Natural killer cell (primary cell): Measurements from ENCODE around the gene YBX3. TPM values are rescaled to one million over a fixed set of nuclear protein-coding genes. Genes with fewer than 3 reads are reported as not detected.

Experiments
- ATAC-seq, 3 donors: fragments of 150-1000 bp in 2 of 3; fragments of 200-7000 bp in 1 of 3; cut with Tn5 transposase; 1 replicate in 1 of 3; 2 replicates in 2 of 3; pipeline ENCODE4 v1.10.0; 2021; ENCODE audit warnings: mild to moderate bottlenecking in 2 of 3, moderate library complexity in 2 of 3
- DNase-seq, 2 donors: peaks; one replicate each; pipeline versions ENCODE4 v3.0.0 to v3.0.0-alpha.2; 2013 to 2021; ENCODE audit warnings: mixed read lengths in 1 of 2
- H3K27ac ChIP-seq: one replicate; pipeline ENCODE4 v1.5.1; 2013; ENCODE audit warnings: mild to moderate bottlenecking, low read length
- H3K27me3 ChIP-seq: one replicate; pipeline ENCODE4 v1.6.1; 2013; ENCODE audit warnings: low read length; ENCODE audit not compliant: control insufficient read depth, insufficient read depth
- H3K36me3 ChIP-seq: one replicate; pipeline ENCODE4 v1.6.1; 2013; ENCODE audit warnings: low read length; ENCODE audit not compliant: control insufficient read depth, insufficient read depth
- H3K4me1 ChIP-seq: one replicate; pipeline ENCODE4 v1.6.1; 2013; ENCODE audit warnings: low read length; ENCODE audit not compliant: control insufficient read depth, insufficient read depth
- H3K4me3 ChIP-seq: one replicate; pipeline ENCODE4 v1.5.1; 2013; ENCODE audit warnings: low read length
- H3K9me3 ChIP-seq: one replicate; pipeline ENCODE4 v1.6.1; 2013; ENCODE audit warnings: low read length; ENCODE audit not compliant: control insufficient read depth, insufficient read depth
- H3K27ac Mint-ChIP-seq, 2 donors: one replicate each; pipeline ENCODE4 v1.8.0; 2022; ENCODE audit warnings: mild to moderate bottlenecking in 2 of 2, mixed read lengths in 2 of 2, moderate library complexity in 1 of 2
- H3K27me3 Mint-ChIP-seq, 2 donors: one replicate each; pipeline ENCODE4 v1.8.0; 2022; ENCODE audit warnings: low read depth in 2 of 2, mixed read lengths in 2 of 2
- H3K36me3 Mint-ChIP-seq: one replicate; pipeline ENCODE4 v1.8.0; 2022; ENCODE audit warnings: mixed read lengths
- H3K4me1 Mint-ChIP-seq, 2 donors: one replicate each; pipeline ENCODE4 v1.8.0; 2022; ENCODE audit warnings: mixed read lengths in 2 of 2
- H3K4me3 Mint-ChIP-seq: one replicate; pipeline ENCODE4 v1.8.0; 2022; ENCODE audit warnings: mild to moderate bottlenecking, moderate library complexity, mixed read lengths
- H3K9me3 Mint-ChIP-seq, 2 donors: one replicate each; pipeline ENCODE4 v1.8.0; 2022; ENCODE audit warnings: mixed read lengths in 2 of 2
- WGBS: methylation state at CpG from one replicate; pipeline ENCODE4 v1.1.7; 2013; ENCODE audit warnings: missing lambda C conversion rate; ENCODE audit not compliant: insufficient coverage; 5-methylcytosine and 5-hydroxymethylcytosine counted together
- intact Hi-C: fragments of 100-400 bp; cut with micrococcal nuclease; formaldehyde crosslinking; loops from one replicate; pipeline ENCODE4 v1.14.2; 2022
- total RNA-seq, 4 donors: library from RNA; stranded (reverse); fragments of 120-200 nt in 1 of 4; gene quantifications; one replicate each; pipeline versions ENCODE4 v1.2.3 to v1.2.4, GENCODE V29; 2013 to 2022
- TF ChIP-seq, protein P1 (sequence below): fragments of 200-600 bp; IDR thresholded peaks from one replicate; pipeline ENCODE4 v1.8.0; 2022; ENCODE audit warnings: antibody characterized with exemption

YBX3 gene
- 10 to 100 TPM; 13.4 to 36.0 (median 33.0) TPM for total RNA-seq
- 59.4 TPM for total RNA-seq (2013)

DNA sequence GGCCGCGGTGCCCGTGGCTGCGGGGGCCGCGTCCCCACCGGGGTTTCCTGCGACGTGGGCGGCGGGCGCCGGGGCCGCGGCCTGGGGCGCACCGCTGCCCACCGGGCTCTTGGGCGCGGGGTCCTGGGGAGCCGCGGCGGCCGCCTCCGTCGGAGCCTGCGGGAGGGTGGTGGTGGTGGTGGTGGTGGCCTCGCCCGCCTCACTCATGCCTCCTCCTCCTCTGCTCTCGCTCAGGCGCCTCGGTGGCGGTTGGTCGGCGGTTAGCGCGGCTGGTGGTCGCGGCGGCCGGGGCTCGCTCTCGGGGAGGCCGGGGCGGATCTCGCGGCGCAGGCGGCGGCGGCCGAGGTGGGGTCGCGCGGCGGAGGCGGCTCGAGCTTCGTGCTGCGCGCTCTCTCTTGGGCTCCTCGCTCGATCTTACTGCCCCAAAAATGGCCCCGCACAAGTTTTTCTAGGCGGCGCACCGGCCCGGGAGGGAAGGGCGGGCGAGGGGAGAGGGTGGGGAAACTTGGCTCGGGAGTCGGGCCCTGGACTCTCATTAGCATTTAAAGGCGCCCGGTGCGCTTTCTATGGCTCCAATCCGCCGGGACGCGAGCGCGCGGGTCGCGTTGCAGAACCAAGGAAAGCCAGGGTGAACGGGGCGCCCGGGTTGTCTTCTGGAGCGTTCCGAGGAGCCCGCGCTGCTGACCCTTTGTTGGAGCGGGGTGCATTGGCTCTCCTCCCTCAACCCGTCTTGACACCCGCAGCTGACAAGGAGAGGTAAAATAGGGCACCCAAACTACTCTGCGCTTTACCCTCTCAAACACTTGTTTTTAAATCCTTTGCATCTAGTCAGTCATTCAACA lies at the start of gene YBX3:
Gene YBX3, minus strand, starts transcription at position 419 of the 842 bp plus-strand sequence. Its CDS starts 212 bp downstream, at position 207.
- TF ChIP-seq, protein P1, sequence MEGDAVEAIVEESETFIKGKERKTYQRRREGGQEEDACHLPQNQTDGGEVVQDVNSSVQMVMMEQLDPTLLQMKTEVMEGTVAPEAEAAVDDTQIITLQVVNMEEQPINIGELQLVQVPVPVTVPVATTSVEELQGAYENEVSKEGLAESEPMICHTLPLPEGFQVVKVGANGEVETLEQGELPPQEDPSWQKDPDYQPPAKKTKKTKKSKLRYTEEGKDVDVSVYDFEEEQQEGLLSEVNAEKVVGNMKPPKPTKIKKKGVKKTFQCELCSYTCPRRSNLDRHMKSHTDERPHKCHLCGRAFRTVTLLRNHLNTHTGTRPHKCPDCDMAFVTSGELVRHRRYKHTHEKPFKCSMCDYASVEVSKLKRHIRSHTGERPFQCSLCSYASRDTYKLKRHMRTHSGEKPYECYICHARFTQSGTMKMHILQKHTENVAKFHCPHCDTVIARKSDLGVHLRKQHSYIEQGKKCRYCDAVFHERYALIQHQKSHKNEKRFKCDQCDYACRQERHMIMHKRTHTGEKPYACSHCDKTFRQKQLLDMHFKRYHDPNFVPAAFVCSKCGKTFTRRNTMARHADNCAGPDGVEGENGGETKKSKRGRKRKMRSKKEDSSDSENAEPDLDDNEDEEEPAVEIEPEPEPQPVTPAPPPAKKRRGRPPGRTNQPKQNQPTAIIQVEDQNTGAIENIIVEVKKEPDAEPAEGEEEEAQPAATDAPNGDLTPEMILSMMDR = no peak
- intact Hi-C loops = no loop called here
- Histone ChIP-seq H3K9me3 (no peaks in the 10 kb centered on the region), H3K27ac (peak within 1 kb of the TSS; percentile 84), H3K27me3 (peaks cover 30% of the 10 kb centered on the region), H3K4me3 (peak within 1 kb of the TSS; percentile 58), H3K36me3 (no peaks in the 10 kb centered on the region), H3K4me1 (peaks cover 15% of the 10 kb centered on the region)
- H3K27me3 Mint-ChIP-seq = peaks cover 47 to 71% of the 10 kb centered on the region in 2 donors
- no peaks in the 10 kb centered on the region for H3K36me3 Mint-ChIP-seq
- peak within 1 kb of the TSS; percentile 82 to 90 for H3K27ac Mint-ChIP-seq
- peak; percentile 48 to 60 for DNase-seq
- WGBS = under 1% methylated on average over 90 of the region's 95 CpGs
- peaks cover 18 to 22% of the 10 kb centered on the region in 2 donors for H3K4me1 Mint-ChIP-seq
- H3K9me3 Mint-ChIP-seq = no peaks in the 10 kb centered on the region
- peak within 1 kb of the TSS; percentile 89 for H3K4me3 Mint-ChIP-seq
- peak in 2 of 3 donors; percentile 33 to 46 for ATAC-seq

DNA sequence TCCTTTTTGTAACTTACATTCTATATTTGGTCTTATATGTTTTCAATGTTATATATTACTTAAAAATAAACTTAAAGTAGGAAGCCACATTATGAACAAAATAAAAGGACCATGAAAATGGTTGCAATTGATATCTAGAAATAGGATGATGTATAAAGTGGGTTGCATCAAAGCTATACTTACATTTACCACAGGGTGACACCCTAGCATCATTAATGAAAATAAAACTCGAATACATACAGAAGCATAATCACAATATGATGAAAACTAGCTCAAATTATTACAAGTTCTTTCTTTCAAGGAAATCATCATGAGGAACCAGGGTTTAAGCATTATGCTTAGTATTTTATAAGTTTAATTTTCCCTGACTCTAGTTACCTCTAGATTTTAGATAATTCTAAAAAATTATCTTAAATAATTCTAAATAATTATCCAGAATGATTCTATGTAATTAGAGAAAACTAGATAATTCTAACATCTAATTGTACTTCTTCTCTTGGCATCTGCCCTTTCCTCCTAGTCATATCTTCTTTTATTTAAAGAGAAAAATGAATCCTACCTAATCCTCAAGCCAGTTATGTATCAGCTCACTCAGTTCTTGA lies 48.1 kb upstream of the YBX3 start:
- Histone ChIP-seq H3K4me1 (no peaks in the 10 kb centered on the region), H3K36me3 (no peaks in the 10 kb centered on the region), H3K4me3 (no peak overlapping the region), H3K27ac (no peak overlapping the region), H3K27me3 (peaks cover 22% of the 10 kb centered on the region), H3K9me3 (no peaks in the 10 kb centered on the region)
- TF ChIP-seq, protein P1 = peak; percentile 77
- H3K27me3 Mint-ChIP-seq = peaks cover 47 to 64% of the 10 kb centered on the region in 2 donors
- WGBS = 0% methylated on average over 1 of the region's 1 CpG
- intact Hi-C loops = loop anchor here (1.0 to 10.0 kb wide), 3 partner anchors 428 to 1264 kb away; no protein-coding TSS in a partner anchor
- DNase-seq (peak in 1 of 2 donors; percentile 75), ATAC-seq (peak; percentile 58 to 74 (median 65))
- no peak overlapping the region for H3K4me3 Mint-ChIP-seq
- no peaks in the 10 kb centered on the region for H3K36me3 Mint-ChIP-seq
- H3K4me1 Mint-ChIP-seq = no peaks in the 10 kb centered on the region
- H3K27ac Mint-ChIP-seq = no peak overlapping the region
- no peaks in the 10 kb centered on the region for H3K9me3 Mint-ChIP-seq

DNA sequence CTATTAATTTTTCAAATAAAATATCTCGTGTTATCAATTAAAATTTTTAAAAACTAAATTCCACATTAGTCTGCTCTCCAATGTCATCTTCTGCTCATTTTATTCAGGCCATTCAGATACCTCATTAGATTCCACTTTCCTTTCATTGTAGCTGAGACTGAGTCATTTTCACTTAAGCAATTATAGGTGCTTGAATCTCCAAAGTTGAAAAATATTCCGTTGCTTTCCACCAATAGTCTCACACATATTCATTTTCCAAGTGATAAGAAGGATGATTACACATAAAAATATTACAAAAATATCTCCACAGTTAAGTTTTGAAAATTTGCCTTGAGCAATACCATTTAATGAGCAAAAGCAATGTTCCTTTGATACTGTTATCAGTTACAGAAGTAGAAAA lies 36.5 kb upstream of the YBX3 start:
- Histone ChIP-seq H3K36me3 (no peaks in the 10 kb centered on the region), H3K9me3 (peaks cover 16% of the 10 kb centered on the region), H3K4me3 (no peak overlapping the region), H3K27ac (no peak overlapping the region), H3K4me1 (no peaks in the 10 kb centered on the region), H3K27me3 (peaks cover 24% of the 10 kb centered on the region)
- intact Hi-C loops = no loop called here
- H3K4me3 Mint-ChIP-seq = no peak overlapping the region
- peaks cover 3 to 8% of the 10 kb centered on the region in 2 donors for H3K9me3 Mint-ChIP-seq
- H3K36me3 Mint-ChIP-seq = peaks cover 12% of the 10 kb centered on the region
- WGBS = 71% methylated on average over 1 of the region's 2 CpGs
- H3K27ac Mint-ChIP-seq = no peak overlapping the region
- DNase-seq (no peak), ATAC-seq (no peak)
- H3K4me1 Mint-ChIP-seq = no peaks in the 10 kb centered on the region
- TF ChIP-seq, protein P1 = no peak
- peaks cover 32 to 63% of the 10 kb centered on the region in 2 donors for H3K27me3 Mint-ChIP-seq
